Measurements from ENCODE around the gene KCNK10. TPM values are rescaled to one million over a fixed set of nuclear protein-coding genes. Genes with fewer than 3 reads are reported as not detected.

The KCNK10 gene
- total and polyA plus RNA-seq, 10 of the 15 experiments (the other 5 are each of a cell fraction or from before 2014, with no cell fraction given): 0.01 to 0.06 (median 0.02) TPM; not detected in 7

DNA sequence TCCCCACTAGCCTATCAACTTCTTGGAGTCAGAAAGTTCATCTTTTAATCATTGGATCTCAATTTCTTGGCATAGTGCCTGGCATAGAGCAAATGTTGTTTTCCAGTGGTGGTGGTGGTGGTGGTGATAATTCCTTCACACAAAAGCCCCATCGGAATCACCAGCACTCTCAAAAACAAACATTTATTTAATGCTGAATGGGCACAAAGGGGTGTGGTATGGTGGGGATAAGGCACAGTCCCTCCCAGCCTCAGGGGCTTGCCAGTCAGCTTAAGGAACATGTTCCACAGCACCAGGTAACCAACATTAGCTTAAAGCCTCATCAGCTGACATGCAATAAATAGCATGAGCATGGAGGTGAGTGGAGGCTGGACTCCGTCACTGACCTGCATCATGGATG, 56.6 kb downstream of the KCNK10 start:
- ChIA-PET POLR2A (no interaction called here), RAD21 (ENCODE audit: unreplicated experiment) (no interaction called here), SMC1A (ENCODE audit: uncharacterized antibody, unreplicated experiment) (no interaction called here), CTCF (no interaction called here)
- ATAC-seq (no peak), DNase-seq (ENCODE audit: low read depth, low spot score) (no peak), FAIRE-seq (no peak)
- Histone ChIP-seq H3K27me3 (replicated peaks in 1 of 2; ENCODE audit: control insufficient read depth in 2 of 2, insufficient read depth in 2 of 2, low read length in 1 of 2) (peaks cover 0 to 1% of the 10 kb centered on the region in 2 experiments; a peak in 2 of 4 replicates), H4K20me1 (ENCODE audit: control insufficient read depth, insufficient read depth) (no peaks in the 10 kb centered on the region), H3K36me3 (ENCODE audit: control insufficient read depth in 2 of 2, insufficient read depth in 2 of 2, low read length in 1 of 2) (no peaks in the 10 kb centered on the region), H3K9ac (ENCODE audit: control insufficient read depth, insufficient read depth, low read length) (no peak overlapping the region), H3K4me1 (ENCODE audit: control insufficient read depth, insufficient read depth, low read length) (no peaks in the 10 kb centered on the region), H3K4me3 (no peak overlapping the region), H3K79me2 (ENCODE audit: control insufficient read depth, insufficient read depth, low read length) (no peaks in the 10 kb centered on the region), H2AFZ (ENCODE audit: control insufficient read depth, low read depth, low read length) (no peak overlapping the region), H3K9me3 (replicated peaks; ENCODE audit: control insufficient read depth, insufficient read depth, low read length) (no peaks in the 10 kb centered on the region), H3K4me2 (ENCODE audit: control insufficient read depth, insufficient read depth) (no peak overlapping the region), H3K27ac (ENCODE audit: control insufficient read depth, insufficient read depth) (no peak overlapping the region)
- WGBS (ENCODE audit: insufficient coverage, insufficient replicate concordance, low lambda C conversion rate, missing lambda C conversion rate): 70% methylated on average over 2 of the region's 2 CpGs
- no TSS peak for BruUV-seq (replicated peaks)
- in situ Hi-C loops (cut with MboI): no loop called here
- no peak for TF ChIP-seq MEF2B (IDR thresholded peaks at IDR 0.05; ENCODE audit: partially characterized antibody, poor library complexity, severe bottlenecking)
- TF ChIP-seq, protein P1, sequence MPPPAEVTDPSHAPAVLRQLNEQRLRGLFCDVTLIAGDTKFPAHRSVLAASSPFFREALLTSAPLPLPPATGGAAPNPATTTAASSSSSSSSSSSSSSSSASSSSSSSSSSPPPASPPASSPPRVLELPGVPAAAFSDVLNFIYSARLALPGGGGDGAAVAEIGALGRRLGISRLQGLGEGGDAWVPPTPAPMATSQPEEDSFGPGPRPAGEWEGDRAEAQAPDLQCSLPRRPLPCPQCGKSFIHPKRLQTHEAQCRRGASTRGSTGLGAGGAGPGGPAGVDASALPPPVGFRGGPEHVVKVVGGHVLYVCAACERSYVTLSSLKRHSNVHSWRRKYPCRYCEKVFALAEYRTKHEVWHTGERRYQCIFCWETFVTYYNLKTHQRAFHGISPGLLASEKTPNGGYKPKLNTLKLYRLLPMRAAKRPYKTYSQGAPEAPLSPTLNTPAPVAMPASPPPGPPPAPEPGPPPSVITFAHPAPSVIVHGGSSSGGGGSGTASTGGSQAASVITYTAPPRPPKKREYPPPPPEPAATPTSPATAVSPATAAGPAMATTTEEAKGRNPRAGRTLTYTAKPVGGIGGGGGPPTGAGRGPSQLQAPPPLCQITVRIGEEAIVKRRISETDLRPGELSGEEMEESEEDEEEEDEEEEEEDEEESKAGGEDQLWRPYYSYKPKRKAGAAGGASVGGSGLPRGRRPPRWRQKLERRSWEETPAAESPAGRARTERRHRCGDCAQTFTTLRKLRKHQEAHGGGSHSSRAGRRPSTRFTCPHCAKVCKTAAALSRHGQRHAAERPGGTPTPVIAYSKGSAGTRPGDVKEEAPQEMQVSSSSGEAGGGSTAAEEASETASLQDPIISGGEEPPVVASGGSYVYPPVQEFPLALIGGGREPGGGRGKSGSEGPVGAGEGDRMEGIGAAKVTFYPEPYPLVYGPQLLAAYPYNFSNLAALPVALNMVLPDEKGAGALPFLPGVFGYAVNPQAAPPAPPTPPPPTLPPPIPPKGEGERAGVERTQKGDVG (CRISPR knock-in tag; IDR thresholded peaks at IDR 0.05): no peak
- no peak for TF ChIP-seq YY1 (IDR thresholded peaks at IDR 0.05; ENCODE audit: low read depth, low read length)
- TF ChIP-seq RB1 (IDR thresholded peaks at IDR 0.05; ENCODE audit: borderline replicate concordance): no peak
- no peak for TF ChIP-seq NBN (IDR thresholded peaks at IDR 0.05)
- TF ChIP-seq BACH1 (IDR thresholded peaks at IDR 0.05; ENCODE audit: borderline replicate concordance): no peak
- no peak for TF ChIP-seq KLF5 (IDR thresholded peaks at IDR 0.05; ENCODE audit: partially characterized antibody)
- no peak for TF ChIP-seq MYC (IDR thresholded peaks at IDR 0.05; ENCODE audit: insufficient read depth, insufficient read length, insufficient replicate concordance, low read length, severe bottlenecking)
- TF ChIP-seq, protein P2, sequence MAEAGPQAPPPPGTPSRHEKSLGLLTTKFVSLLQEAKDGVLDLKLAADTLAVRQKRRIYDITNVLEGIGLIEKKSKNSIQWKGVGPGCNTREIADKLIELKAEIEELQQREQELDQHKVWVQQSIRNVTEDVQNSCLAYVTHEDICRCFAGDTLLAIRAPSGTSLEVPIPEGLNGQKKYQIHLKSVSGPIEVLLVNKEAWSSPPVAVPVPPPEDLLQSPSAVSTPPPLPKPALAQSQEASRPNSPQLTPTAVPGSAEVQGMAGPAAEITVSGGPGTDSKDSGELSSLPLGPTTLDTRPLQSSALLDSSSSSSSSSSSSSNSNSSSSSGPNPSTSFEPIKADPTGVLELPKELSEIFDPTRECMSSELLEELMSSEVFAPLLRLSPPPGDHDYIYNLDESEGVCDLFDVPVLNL (IDR thresholded peaks at IDR 0.05; ENCODE audit: low read depth, low read length): no peak
- no peak for TF ChIP-seq POLR2AphosphoS2 (IDR thresholded peaks at IDR 0.05; ENCODE audit: low read depth, low read length)
- no peak for TF ChIP-seq ESRRA (IDR thresholded peaks at IDR 0.05; ENCODE audit: low read length)
- TF ChIP-seq IKZF1 (conservative IDR thresholded peaks at IDR 0.05): no peak
- TF ChIP-seq, protein P3, sequence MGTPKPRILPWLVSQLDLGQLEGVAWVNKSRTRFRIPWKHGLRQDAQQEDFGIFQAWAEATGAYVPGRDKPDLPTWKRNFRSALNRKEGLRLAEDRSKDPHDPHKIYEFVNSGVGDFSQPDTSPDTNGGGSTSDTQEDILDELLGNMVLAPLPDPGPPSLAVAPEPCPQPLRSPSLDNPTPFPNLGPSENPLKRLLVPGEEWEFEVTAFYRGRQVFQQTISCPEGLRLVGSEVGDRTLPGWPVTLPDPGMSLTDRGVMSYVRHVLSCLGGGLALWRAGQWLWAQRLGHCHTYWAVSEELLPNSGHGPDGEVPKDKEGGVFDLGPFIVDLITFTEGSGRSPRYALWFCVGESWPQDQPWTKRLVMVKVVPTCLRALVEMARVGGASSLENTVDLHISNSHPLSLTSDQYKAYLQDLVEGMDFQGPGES (IDR thresholded peaks at IDR 0.05): no peak
- no peak for TF ChIP-seq MTA3 (IDR thresholded peaks at IDR 0.05; ENCODE audit: borderline replicate concordance, low read length)
- no peak for TF ChIP-seq EGR1 (IDR thresholded peaks at IDR 0.05; ENCODE audit: borderline replicate concordance in 1 of 2, low read depth in 2 of 2, low read length in 2 of 2)
- intact Hi-C loops (cut with micrococcal nuclease; ENCODE audit: unreplicated experiment): no loop called here
